OCI-LY7 (cell line): Measurements from ENCODE around the gene ABCA10. TPM values are rescaled to one million over a fixed set of nuclear protein-coding genes. Genes with fewer than 3 reads are reported as not detected.

ENCODE experiments used
- BruUV-seq: library from RNA; stranded (reverse); fragments of 400-500 nt; replicated peaks from 2 replicates; lab custom pipeline; 2021; lab: Mats Ljungman, UMichigan
- CTCF ChIA-PET: fragments of 300-600 bp; sonication (Branson Sonifier 250); formaldehyde crosslinking; loops from one replicate; lab custom pipeline; 2022; ENCODE audit warnings: antibody characterized with exemption; ENCODE audit not compliant: unreplicated experiment; lab: Charles Lee
- POLR2A ChIA-PET: fragments of 300-600 bp; sonication (Branson Sonifier 250); formaldehyde crosslinking; loops from one replicate; lab custom pipeline; 2022; ENCODE audit warnings: antibody characterized with exemption; lab: Charles Lee
- DNase-seq: peaks from one replicate; pipeline ENCODE4 v3.0.0-alpha.2; 2015; ENCODE audit warnings: low spot score
- H2AFZ ChIP-seq: fragments of 200-600 bp; sonication (generic), shearing (Covaris generic); 2 replicates; pipeline ENCODE4 v1.6.1; 2014; ENCODE audit warnings: mild to moderate bottlenecking, antibody characterized with exemption, low read length, moderate library complexity
- H3K27ac ChIP-seq: fragments of 200-600 bp; sonication (generic); 2 replicates; pipeline ENCODE4 v1.5.1; 2014; ENCODE audit warnings: mixed run types, low read depth, mild to moderate bottlenecking, moderate library complexity, low read length, inconsistent platforms; ENCODE audit not compliant: poor library complexity, severe bottlenecking
- H3K36me3 ChIP-seq: fragments of 200-600 bp; sonication (generic); 2 replicates; pipeline ENCODE4 v1.6.1; 2014; ENCODE audit warnings: mild to moderate bottlenecking, antibody characterized with exemption, low read length, moderate library complexity, mixed read lengths; ENCODE audit not compliant: insufficient read depth
- H3K4me1 ChIP-seq: fragments of 200-600 bp; sonication (generic); 2 replicates; pipeline ENCODE4 v1.5.1; 2014; ENCODE audit warnings: mild to moderate bottlenecking, low read length; ENCODE audit not compliant: insufficient read depth, poor library complexity, severe bottlenecking
- H3K4me2 ChIP-seq: fragments of 200-600 bp; sonication (generic); 2 replicates; pipeline ENCODE4 v1.6.1; 2014; ENCODE audit warnings: mild to moderate bottlenecking, low read length
- H3K4me3 ChIP-seq: fragments of 200-600 bp; sonication (generic); 2 replicates; pipeline ENCODE4 v1.5.1; 2014; ENCODE audit warnings: mild to moderate bottlenecking, low read depth, low read length; ENCODE audit not compliant: poor library complexity, severe bottlenecking
- H3K79me2 ChIP-seq: fragments of 200-600 bp; sonication (generic); 2 replicates; pipeline ENCODE4 v1.6.1; 2016; ENCODE audit warnings: low read depth, mild to moderate bottlenecking, low read length, moderate library complexity, mixed read lengths; ENCODE audit not compliant: insufficient read depth
- H3K9me2 ChIP-seq: fragments of 200-600 bp; sonication (generic); 2 replicates; pipeline ENCODE4 v1.6.1; 2016; ENCODE audit warnings: mild to moderate bottlenecking, low read length, mixed read lengths; ENCODE audit not compliant: insufficient read depth
- H3K9me3 ChIP-seq: fragments of 200-600 bp; sonication (generic); 2 replicates; pipeline ENCODE4 v1.6.1; 2014; ENCODE audit warnings: mild to moderate bottlenecking, mixed run types, low read length, mixed read lengths
- H4K20me1 ChIP-seq: fragments of 200-600 bp; sonication (generic); 2 replicates; pipeline ENCODE4 v1.6.1; 2014; ENCODE audit warnings: mild to moderate bottlenecking, antibody characterized with exemption, low read length, moderate library complexity, mixed read lengths; ENCODE audit not compliant: insufficient read depth
- CTCF ChIP-seq: fragments of 200-600 bp; sonication (generic); conservative IDR thresholded peaks from 2 replicates; pipeline ENCODE4 v1.5.1; 2014; ENCODE audit warnings: mild to moderate bottlenecking, antibody characterized with exemption, low read length, moderate library complexity, mixed read lengths
- EZH2phosphoT487 ChIP-seq: fragments of 200-600 bp; sonication (generic); IDR thresholded peaks from 2 replicates; pipeline ENCODE4 v1.6.1; 2018; ENCODE audit warnings: low read depth, borderline replicate concordance, mild to moderate bottlenecking, mixed run types, antibody characterized with exemption, low read length, moderate library complexity, mixed read lengths
- intact Hi-C: fragments of 100-400 bp; cut with micrococcal nuclease; formaldehyde crosslinking; loops from one replicate; pipeline ENCODE4 v1.10.0; 2022; ENCODE audit not compliant: unreplicated experiment
- total RNA-seq, 2 experiments: library from RNA; depleted of rRNA in 1 of 2; stranded (reverse); fragments of >200 nt in 1 of 2; shearing (Covaris generic) in 1 of 2; gene quantifications; 2 replicates each; pipeline ENCODE4 v1.2.3, GENCODE V29; 2014 to 2022

Gene ABCA10
- total RNA-seq, 2 experiments from 2014 or later: 0.13 TPM; not detected in 1

- H3K36me3 ChIP-seq: no peaks in the 10 kb centered on the region
- H3K79me2 ChIP-seq: no peaks in the 10 kb centered on the region
- DNase-seq: no peak
- POLR2A ChIA-PET: interaction anchor here (0.6 kb wide), 2 partner anchors 131 to 765 kb away, joined by 3 to 5 read pairs; no protein-coding TSS in a partner anchor
- CTCF ChIA-PET: no interaction called here
- no TSS peak for BruUV-seq
- H3K9me3 ChIP-seq: no peaks in the 10 kb centered on the region
- intact Hi-C loops: no loop called here
- H3K4me2 ChIP-seq: no peak overlapping the region
- no peak overlapping the region for H3K27ac ChIP-seq
- peak overlapping the region; percentile 23 for H2AFZ ChIP-seq
- TF ChIP-seq CTCF (no peak), EZH2phosphoT487 (no peak)
- H4K20me1 ChIP-seq: no peaks in the 10 kb centered on the region
- no peaks in the 10 kb centered on the region for H3K9me2 ChIP-seq
- H3K4me3 ChIP-seq: no peak overlapping the region
- H3K4me1 ChIP-seq: peaks cover under 1% of the 10 kb centered on the region
These were observed 52.8 kb downstream of the ABCA10 start for GRCh38 chr17:69175625-69176456.

GRCh38 chr17:69175262-69175624 lies 53.4 kb downstream of the ABCA10 start:
- POLR2A ChIA-PET: no interaction called here
- intact Hi-C loops: no loop called here
- Histone ChIP-seq H2AFZ (peak overlapping the region; percentile 23; the same call in 1 of the 2 replicates), H3K27ac (no peak overlapping the region), H4K20me1 (no peaks in the 10 kb centered on the region), H3K4me1 (peaks cover 7% of the 10 kb centered on the region), H3K9me3 (no peaks in the 10 kb centered on the region), H3K9me2 (no peaks in the 10 kb centered on the region), H3K36me3 (no peaks in the 10 kb centered on the region), H3K4me2 (no peak overlapping the region), H3K4me3 (no peak overlapping the region), H3K79me2 (no peaks in the 10 kb centered on the region)
- CTCF ChIA-PET: no interaction called here
- no peak for DNase-seq
- BruUV-seq: no TSS peak
- TF ChIP-seq CTCF (no peak), EZH2phosphoT487 (no peak)

GRCh38 chr17:69173118-69173517 lies 55.5 kb downstream of the ABCA10 start:
- no peak overlapping the region for H2AFZ ChIP-seq
- no peaks in the 10 kb centered on the region for H3K9me2 ChIP-seq
- ChIA-PET CTCF (no interaction called here), POLR2A (interaction anchor here (0.6 kb wide), 1 partner anchor 18 kb away, joined by 3 read pairs; no protein-coding TSS in a partner anchor)
- H3K4me1 ChIP-seq: peaks cover 12% of the 10 kb centered on the region
- H3K4me3 ChIP-seq: no peak overlapping the region
- intact Hi-C loops: no loop called here
- TF ChIP-seq CTCF (no peak), EZH2phosphoT487 (no peak)
- no peaks in the 10 kb centered on the region for H3K36me3 ChIP-seq
- H3K79me2 ChIP-seq: no peaks in the 10 kb centered on the region
- DNase-seq: no peak
- H3K4me2 ChIP-seq: no peak overlapping the region
- no peaks in the 10 kb centered on the region for H4K20me1 ChIP-seq
- H3K27ac ChIP-seq: no peak overlapping the region
- H3K9me3 ChIP-seq: peaks cover 7% of the 10 kb centered on the region; the same call in 1 of the 2 replicates
- BruUV-seq: no TSS peak
